Measurements from ENCODE around the gene USH1C. TPM values are rescaled to one million over a fixed set of nuclear protein-coding genes. Genes with fewer than 3 reads are reported as not detected.

Gene USH1C
- total RNA-seq, 1 experiment from 2014 or later = 1.0 TPM

DNA sequence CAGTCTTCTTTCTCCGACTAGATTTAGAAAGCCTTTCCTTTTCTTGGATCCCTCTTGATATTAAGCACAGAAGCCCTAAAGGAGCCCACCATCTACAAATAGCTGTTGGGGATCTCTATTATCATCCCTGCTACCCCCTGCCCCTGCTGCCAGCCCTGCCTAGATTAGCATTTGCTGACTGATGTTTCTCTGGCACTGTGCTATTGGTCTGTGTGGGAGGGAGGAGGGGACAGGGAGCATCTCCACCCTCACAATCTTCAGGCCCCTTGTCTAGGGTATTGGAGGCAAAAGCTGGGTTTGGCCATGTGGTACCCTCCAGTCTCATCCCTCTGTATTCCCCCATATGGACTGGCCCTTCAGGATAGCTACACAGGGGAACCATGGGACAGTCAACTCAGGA is 6.2 kb downstream of the USH1C start:
- Histone ChIP-seq H3T11ph (ENCODE audit: low read length) (no peak overlapping the region), H3K4me2 (ENCODE audit: insufficient read depth, insufficient read length, low read length) (no peak overlapping the region), H4K20me1 (ENCODE audit: control insufficient read depth, insufficient read depth, insufficient read length) (no peaks in the 10 kb centered on the region), H4K91ac (ENCODE audit: insufficient read length, low read depth, low read length) (no peak overlapping the region), H2AK5ac (ENCODE audit: insufficient read length, low read length) (no peak overlapping the region), H3K9me3 (ENCODE audit: control insufficient read depth, low read depth, low read length) (no peaks in the 10 kb centered on the region), H2BK15ac (ENCODE audit: low read depth, low read length) (no peak overlapping the region), H3K9ac (ENCODE audit: extremely low read depth, insufficient read length, low read length) (no peak overlapping the region), H3K4me1 (ENCODE audit: insufficient read depth, low read length) (no peaks in the 10 kb centered on the region), H3K4ac (ENCODE audit: low read depth, low read length) (no peak overlapping the region), H2AFZ (ENCODE audit: low read length) (no peak overlapping the region), H3K79me2 (ENCODE audit: insufficient read depth, low read length) (no peaks in the 10 kb centered on the region), H3K18ac (ENCODE audit: insufficient read length, low read depth, low read length) (no peak overlapping the region), H3K79me1 (ENCODE audit: insufficient read depth, low read depth, low read length, poor library complexity, severe bottlenecking) (no peaks in the 10 kb centered on the region), H3K27me3 (ENCODE audit: insufficient read depth, low read length) (no peaks in the 10 kb centered on the region), H4K8ac (replicated peaks; ENCODE audit: insufficient read length, low read depth, low read length) (no peak overlapping the region), H2BK120ac (ENCODE audit: low read depth, low read length, poor library complexity, severe bottlenecking) (no peak overlapping the region), H2BK5ac (ENCODE audit: insufficient read length, low read length) (no peak overlapping the region), H3K14ac (ENCODE audit: insufficient read depth, low read length) (no peak overlapping the region), H2BK20ac (ENCODE audit: low read depth, low read length, poor library complexity, severe bottlenecking) (no peak overlapping the region), H2BK12ac (ENCODE audit: insufficient read length, low read depth, low read length) (no peak overlapping the region), H3K23me2 (ENCODE audit: insufficient read length, low read depth, low read length, poor library complexity, severe bottlenecking) (no peaks in the 10 kb centered on the region), H3K56ac (ENCODE audit: insufficient read length, low read depth, low read length) (no peak overlapping the region), H3K27ac (ENCODE audit: insufficient read length, low read depth, low read length) (no peak overlapping the region), H4K5ac (ENCODE audit: insufficient read length, low read depth, low read length) (no peak overlapping the region), H3K23ac (ENCODE audit: insufficient read length, low read depth, low read length) (no peak overlapping the region)
- DNase-seq = no peak
- Mint-ChIP-seq H3K36me3 (ENCODE audit: insufficient read depth in 1 of 3, low read depth in 3 of 3) (no peaks in the 10 kb centered on the region), H3K4me3 (no peak overlapping the region), H3K9me3 (no peaks in the 10 kb centered on the region), H3K27ac (no peak overlapping the region), H3K4me1 (peaks cover 24 to 30% of the 10 kb centered on the region in 2 experiments), H3K27me3 (ENCODE audit: low read depth) (peaks cover 24% of the 10 kb centered on the region)
- TF ChIP-seq CTCF (conservative IDR thresholded peaks at IDR 0.05) = no peak
- WGBS (ENCODE audit: extremely low coverage, insufficient read length, low lambda C conversion rate) = no CpG with 5 or more reads among the region's 1 CpG
